HepG2 (cell line): ENCODE data around the gene SRC. TPM values are rescaled to one million over a fixed set of nuclear protein-coding genes. Genes with fewer than 3 reads are reported as not detected.

Source experiments
- ATAD3A ChIP-seq: sonication (generic); formaldehyde crosslinking; IDR thresholded peaks from 2 replicates; pipeline ENCODE4 v1.4.0; 2020; ENCODE audit warnings: missing genetic modification reagents
- GZF1 ChIP-seq: sonication (generic); formaldehyde crosslinking; IDR thresholded peaks from 2 replicates; pipeline ENCODE4 v1.5.1; 2020; ENCODE audit warnings: mild to moderate bottlenecking, missing genetic modification reagents
- IKZF1 ChIP-seq: fragments of 450-650 bp; IDR thresholded peaks from 2 replicates; pipeline ENCODE4 v1.7.1; 2016
- PTBP1 ChIP-seq: fragments of 200-400 bp; formaldehyde crosslinking; IDR thresholded peaks from 2 replicates; pipeline ENCODE4 v1.6.1; 2018; ENCODE audit warnings: low read length, low read depth; ENCODE audit not compliant: poor library complexity, severe bottlenecking
- RXRB ChIP-seq: IDR thresholded peaks from 2 replicates; pipeline ENCODE4 v1.6.1; 2016; ENCODE audit warnings: borderline replicate concordance, missing genetic modification reagents, missing compliant biosample characterization
- SMAD3 ChIP-seq: sonication (generic); formaldehyde crosslinking; IDR thresholded peaks from 2 replicates; pipeline ENCODE4 v1.4.0; 2020; ENCODE audit warnings: missing genetic modification reagents
- SRY ChIP-seq: sonication (generic); formaldehyde crosslinking; IDR thresholded peaks from 2 replicates; pipeline ENCODE4 v1.8.0; 2022; ENCODE audit warnings: mild to moderate bottlenecking, missing genetic modification reagents
- SSRP1 ChIP-seq: IDR thresholded peaks from 2 replicates; pipeline ENCODE4 v1.6.1; 2016; ENCODE audit warnings: control low read depth
- ZNF180 ChIP-seq: sonication (generic); formaldehyde crosslinking; IDR thresholded peaks from 2 replicates; pipeline ENCODE4 v1.4.0; 2020; ENCODE audit warnings: low read depth, missing genetic modification reagents, borderline replicate concordance
- ZNF382 ChIP-seq: sonication (generic); formaldehyde crosslinking; IDR thresholded peaks from 2 replicates; pipeline ENCODE4 v1.5.0; 2020; ENCODE audit warnings: missing genetic modification reagents, mild to moderate bottlenecking, borderline replicate concordance
- ZNF572 ChIP-seq: sonication (generic); formaldehyde crosslinking; IDR thresholded peaks from 2 replicates; pipeline ENCODE4 v1.5.1; 2020; ENCODE audit warnings: mild to moderate bottlenecking, missing genetic modification reagents
- ZNF777 ChIP-seq: sonication (generic); formaldehyde crosslinking; IDR thresholded peaks from 2 replicates; pipeline ENCODE4 v1.4.0; 2020; ENCODE audit warnings: missing genetic modification reagents
- polyA plus RNA-seq, 8 experiments: library from polyadenylated mRNA; depleted of rRNA in 3 of 8; stranded (reverse) in 7 of 8; unstranded in 1 of 8; fragments of >200 nt; fragmentation: Illumina TruSeq in 4 of 8; extraction: Trizol in 4 of 8; gene quantifications; 2 replicates each; pipeline versions ENCODE4 v1.2.1 to v1.2.3, GENCODE V29; 2011 to 2016; ENCODE audit warnings: low read depth in 4 of 8, missing spikeins in 1 of 8, mixed read lengths in 1 of 8; ENCODE audit not compliant: insufficient read depth in 1 of 8
- total RNA-seq, 5 experiments: library from RNA; depleted of rRNA; stranded (reverse); fragments of >200 nt; fragmentation: Illumina TruSeq; extraction: Trizol; gene quantifications; 2 replicates each; pipeline ENCODE4 v1.2.3, GENCODE V29; 2016; ENCODE audit warnings: low read depth in 1 of 5
- TF ChIP-seq, protein P1 (sequence below): sonication (generic); formaldehyde crosslinking; IDR thresholded peaks from 2 replicates; pipeline ENCODE4 v1.4.0; 2020; ENCODE audit warnings: mild to moderate bottlenecking, missing genetic modification reagents
- TF ChIP-seq, protein P2 (sequence below): sonication (generic); formaldehyde crosslinking; IDR thresholded peaks from 2 replicates; pipeline ENCODE4 v1.4.0; 2020; ENCODE audit warnings: missing genetic modification reagents
- TF ChIP-seq, protein P3 (sequence below): sonication (generic); formaldehyde crosslinking; IDR thresholded peaks from 2 replicates; pipeline ENCODE4 v1.8.0; 2023; ENCODE audit warnings: mild to moderate bottlenecking, missing genetic modification reagents
- TF ChIP-seq, protein P4 (sequence below): sonication (generic); formaldehyde crosslinking; IDR thresholded peaks from 2 replicates; pipeline ENCODE4 v1.4.0; 2020; ENCODE audit warnings: missing genetic modification reagents
- TF ChIP-seq, protein P5 (sequence below): sonication (generic); formaldehyde crosslinking; IDR thresholded peaks from 2 replicates; pipeline ENCODE4 v1.4.0; 2020; ENCODE audit warnings: missing genetic modification reagents

Gene SRC
- total and polyA plus RNA-seq, 2 of the 13 experiments (the other 11 are each of a cell fraction or from before 2014, with no cell fraction given): 54.7 to 192 TPM

DNA sequence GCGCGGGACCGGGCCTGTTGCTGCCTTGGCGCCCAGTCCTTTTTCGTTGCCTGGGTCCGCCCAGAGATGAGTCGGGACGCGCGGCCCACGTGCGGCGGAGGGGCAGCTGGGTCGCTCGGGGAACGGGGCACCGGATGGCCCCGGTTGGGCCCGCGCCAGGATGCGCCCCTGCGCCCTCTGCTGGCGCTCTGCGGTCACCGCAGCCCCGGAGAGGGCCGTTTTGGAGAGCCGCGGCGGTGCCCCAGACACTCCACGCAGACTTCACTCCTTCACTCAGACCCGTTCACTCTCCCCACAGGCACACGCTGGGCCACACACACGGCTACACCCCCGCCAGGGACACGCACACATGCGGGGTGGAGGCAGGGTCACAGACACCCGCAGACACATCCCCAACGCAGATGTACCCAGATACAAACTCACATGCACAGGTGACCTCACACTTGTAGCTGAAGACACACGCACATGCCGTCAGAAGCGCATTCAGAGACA, 38.8 kb downstream of the SRC start (continued):
- TF ChIP-seq PTBP1: no peak
- no peak for TF ChIP-seq IKZF1
- TF ChIP-seq ZNF777 (CRISPR knock-in tag): no peak
- no peak for TF ChIP-seq GZF1 (CRISPR knock-in tag)
- TF ChIP-seq ZNF572: no peak
- TF ChIP-seq SRY (CRISPR knock-in tag): no peak
- TF ChIP-seq, protein P1, sequence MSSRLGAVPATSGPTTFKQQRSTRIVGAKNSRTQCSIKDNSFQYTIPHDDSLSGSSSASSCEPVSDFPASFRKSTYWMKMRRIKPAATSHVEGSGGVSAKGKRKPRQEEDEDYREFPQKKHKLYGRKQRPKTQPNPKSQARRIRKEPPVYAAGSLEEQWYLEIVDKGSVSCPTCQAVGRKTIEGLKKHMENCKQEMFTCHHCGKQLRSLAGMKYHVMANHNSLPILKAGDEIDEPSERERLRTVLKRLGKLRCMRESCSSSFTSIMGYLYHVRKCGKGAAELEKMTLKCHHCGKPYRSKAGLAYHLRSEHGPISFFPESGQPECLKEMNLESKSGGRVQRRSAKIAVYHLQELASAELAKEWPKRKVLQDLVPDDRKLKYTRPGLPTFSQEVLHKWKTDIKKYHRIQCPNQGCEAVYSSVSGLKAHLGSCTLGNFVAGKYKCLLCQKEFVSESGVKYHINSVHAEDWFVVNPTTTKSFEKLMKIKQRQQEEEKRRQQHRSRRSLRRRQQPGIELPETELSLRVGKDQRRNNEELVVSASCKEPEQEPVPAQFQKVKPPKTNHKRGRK (CRISPR knock-in tag): no peak
- TF ChIP-seq, protein P2, sequence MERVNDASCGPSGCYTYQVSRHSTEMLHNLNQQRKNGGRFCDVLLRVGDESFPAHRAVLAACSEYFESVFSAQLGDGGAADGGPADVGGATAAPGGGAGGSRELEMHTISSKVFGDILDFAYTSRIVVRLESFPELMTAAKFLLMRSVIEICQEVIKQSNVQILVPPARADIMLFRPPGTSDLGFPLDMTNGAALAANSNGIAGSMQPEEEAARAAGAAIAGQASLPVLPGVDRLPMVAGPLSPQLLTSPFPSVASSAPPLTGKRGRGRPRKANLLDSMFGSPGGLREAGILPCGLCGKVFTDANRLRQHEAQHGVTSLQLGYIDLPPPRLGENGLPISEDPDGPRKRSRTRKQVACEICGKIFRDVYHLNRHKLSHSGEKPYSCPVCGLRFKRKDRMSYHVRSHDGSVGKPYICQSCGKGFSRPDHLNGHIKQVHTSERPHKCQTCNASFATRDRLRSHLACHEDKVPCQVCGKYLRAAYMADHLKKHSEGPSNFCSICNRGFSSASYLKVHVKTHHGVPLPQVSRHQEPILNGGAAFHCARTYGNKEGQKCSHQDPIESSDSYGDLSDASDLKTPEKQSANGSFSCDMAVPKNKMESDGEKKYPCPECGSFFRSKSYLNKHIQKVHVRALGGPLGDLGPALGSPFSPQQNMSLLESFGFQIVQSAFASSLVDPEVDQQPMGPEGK (CRISPR knock-in tag): peak; percentile 68
- TF ChIP-seq, protein P3, sequence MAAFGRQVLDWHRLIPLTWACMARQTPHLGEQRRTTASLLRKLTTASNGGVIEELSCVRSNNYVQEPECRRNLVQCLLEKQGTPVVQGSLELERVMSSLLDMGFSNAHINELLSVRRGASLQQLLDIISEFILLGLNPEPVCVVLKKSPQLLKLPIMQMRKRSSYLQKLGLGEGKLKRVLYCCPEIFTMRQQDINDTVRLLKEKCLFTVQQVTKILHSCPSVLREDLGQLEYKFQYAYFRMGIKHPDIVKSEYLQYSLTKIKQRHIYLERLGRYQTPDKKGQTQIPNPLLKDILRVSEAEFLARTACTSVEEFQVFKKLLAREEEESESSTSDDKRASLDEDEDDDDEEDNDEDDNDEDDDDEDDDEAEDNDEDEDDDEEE (CRISPR knock-in tag): no peak
- TF ChIP-seq ZNF180: no peak
- TF ChIP-seq SMAD3 (CRISPR knock-in tag): no peak
- no peak for TF ChIP-seq ATAD3A (CRISPR knock-in tag)
- TF ChIP-seq, protein P4, sequence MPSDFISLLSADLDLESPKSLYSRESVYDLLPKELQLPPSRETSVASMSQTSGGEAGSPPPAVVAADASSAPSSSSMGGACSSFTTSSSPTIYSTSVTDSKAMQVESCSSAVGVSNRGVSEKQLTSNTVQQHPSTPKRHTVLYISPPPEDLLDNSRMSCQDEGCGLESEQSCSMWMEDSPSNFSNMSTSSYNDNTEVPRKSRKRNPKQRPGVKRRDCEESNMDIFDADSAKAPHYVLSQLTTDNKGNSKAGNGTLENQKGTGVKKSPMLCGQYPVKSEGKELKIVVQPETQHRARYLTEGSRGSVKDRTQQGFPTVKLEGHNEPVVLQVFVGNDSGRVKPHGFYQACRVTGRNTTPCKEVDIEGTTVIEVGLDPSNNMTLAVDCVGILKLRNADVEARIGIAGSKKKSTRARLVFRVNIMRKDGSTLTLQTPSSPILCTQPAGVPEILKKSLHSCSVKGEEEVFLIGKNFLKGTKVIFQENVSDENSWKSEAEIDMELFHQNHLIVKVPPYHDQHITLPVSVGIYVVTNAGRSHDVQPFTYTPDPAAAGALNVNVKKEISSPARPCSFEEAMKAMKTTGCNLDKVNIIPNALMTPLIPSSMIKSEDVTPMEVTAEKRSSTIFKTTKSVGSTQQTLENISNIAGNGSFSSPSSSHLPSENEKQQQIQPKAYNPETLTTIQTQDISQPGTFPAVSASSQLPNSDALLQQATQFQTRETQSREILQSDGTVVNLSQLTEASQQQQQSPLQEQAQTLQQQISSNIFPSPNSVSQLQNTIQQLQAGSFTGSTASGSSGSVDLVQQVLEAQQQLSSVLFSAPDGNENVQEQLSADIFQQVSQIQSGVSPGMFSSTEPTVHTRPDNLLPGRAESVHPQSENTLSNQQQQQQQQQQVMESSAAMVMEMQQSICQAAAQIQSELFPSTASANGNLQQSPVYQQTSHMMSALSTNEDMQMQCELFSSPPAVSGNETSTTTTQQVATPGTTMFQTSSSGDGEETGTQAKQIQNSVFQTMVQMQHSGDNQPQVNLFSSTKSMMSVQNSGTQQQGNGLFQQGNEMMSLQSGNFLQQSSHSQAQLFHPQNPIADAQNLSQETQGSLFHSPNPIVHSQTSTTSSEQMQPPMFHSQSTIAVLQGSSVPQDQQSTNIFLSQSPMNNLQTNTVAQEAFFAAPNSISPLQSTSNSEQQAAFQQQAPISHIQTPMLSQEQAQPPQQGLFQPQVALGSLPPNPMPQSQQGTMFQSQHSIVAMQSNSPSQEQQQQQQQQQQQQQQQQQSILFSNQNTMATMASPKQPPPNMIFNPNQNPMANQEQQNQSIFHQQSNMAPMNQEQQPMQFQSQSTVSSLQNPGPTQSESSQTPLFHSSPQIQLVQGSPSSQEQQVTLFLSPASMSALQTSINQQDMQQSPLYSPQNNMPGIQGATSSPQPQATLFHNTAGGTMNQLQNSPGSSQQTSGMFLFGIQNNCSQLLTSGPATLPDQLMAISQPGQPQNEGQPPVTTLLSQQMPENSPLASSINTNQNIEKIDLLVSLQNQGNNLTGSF (CRISPR knock-in tag): 0 out of 2 replicates have a peak, but pooled peaks have one; percentile 64
- TF ChIP-seq ZNF382: no peak
- TF ChIP-seq, protein P5, sequence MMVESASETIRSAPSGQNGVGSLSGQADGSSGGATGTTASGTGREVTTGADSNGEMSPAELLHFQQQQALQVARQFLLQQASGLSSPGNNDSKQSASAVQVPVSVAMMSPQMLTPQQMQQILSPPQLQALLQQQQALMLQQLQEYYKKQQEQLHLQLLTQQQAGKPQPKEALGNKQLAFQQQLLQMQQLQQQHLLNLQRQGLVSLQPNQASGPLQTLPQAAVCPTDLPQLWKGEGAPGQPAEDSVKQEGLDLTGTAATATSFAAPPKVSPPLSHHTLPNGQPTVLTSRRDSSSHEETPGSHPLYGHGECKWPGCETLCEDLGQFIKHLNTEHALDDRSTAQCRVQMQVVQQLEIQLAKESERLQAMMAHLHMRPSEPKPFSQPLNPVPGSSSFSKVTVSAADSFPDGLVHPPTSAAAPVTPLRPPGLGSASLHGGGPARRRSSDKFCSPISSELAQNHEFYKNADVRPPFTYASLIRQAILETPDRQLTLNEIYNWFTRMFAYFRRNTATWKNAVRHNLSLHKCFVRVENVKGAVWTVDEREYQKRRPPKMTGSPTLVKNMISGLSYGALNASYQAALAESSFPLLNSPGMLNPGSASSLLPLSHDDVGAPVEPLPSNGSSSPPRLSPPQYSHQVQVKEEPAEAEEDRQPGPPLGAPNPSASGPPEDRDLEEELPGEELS (CRISPR knock-in tag): no peak
- TF ChIP-seq RXRB (CRISPR knock-in tag): peak; percentile 26; the same call in 1 of the 2 replicates
- TF ChIP-seq SSRP1 (CRISPR knock-in tag): no peak
